A673 (cell line): ENCODE results near the gene FIBCD1. TPM values are rescaled to one million over a fixed set of nuclear protein-coding genes. Genes with fewer than 3 reads are reported as not detected.

Experiments
- BruUV-seq: library from RNA; stranded (reverse); fragments of 400-500 nt; replicated peaks from 2 replicates; lab custom pipeline; 2021; lab: Mats Ljungman, UMichigan
- CTCF ChIA-PET: fragments of 300-600 bp; sonication (Branson Sonifier 250); formaldehyde crosslinking; loops from one replicate; lab custom pipeline; 2022; ENCODE audit warnings: antibody characterized with exemption; lab: Charles Lee
- POLR2A ChIA-PET: fragments of 300-600 bp; sonication (Branson Sonifier 250); formaldehyde crosslinking; loops from one replicate; lab custom pipeline; 2022; ENCODE audit warnings: antibody characterized with exemption; ENCODE audit not compliant: low non-redundant PET; lab: Charles Lee
- DNase-seq: peaks from one replicate; pipeline ENCODE4 v3.0.0-alpha.2; 2015; ENCODE audit warnings: low spot score
- H3K27ac ChIP-seq: fragments of 200-600 bp; sonication (generic); 2 replicates; pipeline ENCODE4 v1.5.1; 2016; ENCODE audit warnings: mixed run types, low read depth, mild to moderate bottlenecking, mixed read lengths, antibody characterized with exemption, low read length; ENCODE audit not compliant: poor library complexity, severe bottlenecking
- H3K27me3 ChIP-seq: fragments of 200-600 bp; sonication (generic); replicated peaks from 2 replicates; pipeline ENCODE4 v1.6.1; 2017; ENCODE audit warnings: mixed run types, low read depth, mild to moderate bottlenecking, mixed read lengths, antibody characterized with exemption, low read length; ENCODE audit not compliant: insufficient read depth, poor library complexity
- H3K36me3 ChIP-seq: fragments of 200-600 bp; sonication (generic); 2 replicates; pipeline ENCODE4 v1.6.1; 2016; ENCODE audit warnings: mixed run types, mild to moderate bottlenecking, mixed read lengths, antibody characterized with exemption, low read length; ENCODE audit not compliant: insufficient read depth, poor library complexity, severe bottlenecking
- H3K4me1 ChIP-seq: fragments of 200-600 bp; sonication (generic); 2 replicates; pipeline ENCODE4 v1.6.1; 2017; ENCODE audit warnings: mixed run types, mild to moderate bottlenecking, mixed read lengths, antibody characterized with exemption, low read length; ENCODE audit not compliant: insufficient read depth, poor library complexity, severe bottlenecking
- H3K4me3 ChIP-seq: fragments of 200-600 bp; sonication (generic); 2 replicates; pipeline ENCODE4 v1.5.1; 2016; ENCODE audit warnings: low read depth, mixed run types, mild to moderate bottlenecking, mixed read lengths, low read length; ENCODE audit not compliant: poor library complexity, severe bottlenecking
- H3K9me3 ChIP-seq: fragments of 200-600 bp; sonication (generic); 2 replicates; pipeline ENCODE4 v1.6.1; 2016; ENCODE audit warnings: mixed run types, low read depth, mild to moderate bottlenecking, mixed read lengths, antibody characterized with exemption, low read length; ENCODE audit not compliant: poor library complexity, severe bottlenecking
- EZH2 ChIP-seq: fragments of 200-600 bp; sonication (generic); IDR thresholded peaks from 2 replicates; pipeline ENCODE4 v1.6.1; 2017; ENCODE audit warnings: borderline replicate concordance, low read depth, mild to moderate bottlenecking, mixed read lengths, antibody characterized with exemption, low read length; ENCODE audit not compliant: poor library complexity, severe bottlenecking
- intact Hi-C: fragments of 100-400 bp; cut with micrococcal nuclease; formaldehyde crosslinking; loops from one replicate; pipeline ENCODE4 v1.10.0; 2022; ENCODE audit not compliant: unreplicated experiment
- total RNA-seq: library from RNA; stranded (reverse); gene quantifications from 2 replicates; pipeline ENCODE4 v1.2.3, GENCODE V29; 2021
- TF ChIP-seq, protein P1 (sequence below): fragments of 300-800, 200-600 bp; sonication (generic); conservative IDR thresholded peaks from 2 replicates; pipeline ENCODE4 v1.5.1; 2017; ENCODE audit warnings: low read depth, mild to moderate bottlenecking, antibody characterized with exemption, low read length, moderate library complexity, mixed read lengths

FIBCD1 gene
- total RNA-seq, 1 experiment from 2014 or later = 0.19 TPM

DNA sequence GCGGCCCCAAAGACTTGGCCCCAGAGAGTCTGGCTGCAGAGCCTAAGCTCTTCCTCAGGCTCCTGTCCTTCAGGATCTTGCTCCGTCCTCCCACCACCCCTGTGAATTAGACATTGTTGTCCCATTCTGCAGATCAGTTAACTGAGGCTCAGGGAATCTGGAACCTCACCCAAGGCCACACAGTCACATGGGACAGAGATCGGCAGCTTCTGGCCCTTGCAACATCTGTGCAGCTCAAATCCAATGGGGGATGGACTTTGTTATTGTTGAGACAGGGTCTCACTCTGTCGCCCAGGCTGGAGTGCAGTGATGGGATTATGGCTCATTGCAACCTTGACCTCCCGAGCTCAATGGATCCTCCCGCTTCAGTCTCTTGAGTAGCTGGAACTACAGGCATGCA is 46.0 kb upstream of the FIBCD1 start:
- intact Hi-C loops = no loop called here
- CTCF ChIA-PET = interaction anchor here (1.5 kb wide), 1 partner anchor 13 kb away, joined by 4 read pairs; no protein-coding TSS in a partner anchor
- H3K27ac ChIP-seq = no peak overlapping the region
- no peaks in the 10 kb centered on the region for H3K4me1 ChIP-seq
- BruUV-seq = no TSS peak
- H3K36me3 ChIP-seq = no peaks in the 10 kb centered on the region
- no peaks in the 10 kb centered on the region for H3K9me3 ChIP-seq
- no peak overlapping the region for H3K4me3 ChIP-seq
- DNase-seq = no peak
- H3K27me3 ChIP-seq = no peaks in the 10 kb centered on the region
- TF ChIP-seq EZH2 = no peak
- TF ChIP-seq, protein P1, sequence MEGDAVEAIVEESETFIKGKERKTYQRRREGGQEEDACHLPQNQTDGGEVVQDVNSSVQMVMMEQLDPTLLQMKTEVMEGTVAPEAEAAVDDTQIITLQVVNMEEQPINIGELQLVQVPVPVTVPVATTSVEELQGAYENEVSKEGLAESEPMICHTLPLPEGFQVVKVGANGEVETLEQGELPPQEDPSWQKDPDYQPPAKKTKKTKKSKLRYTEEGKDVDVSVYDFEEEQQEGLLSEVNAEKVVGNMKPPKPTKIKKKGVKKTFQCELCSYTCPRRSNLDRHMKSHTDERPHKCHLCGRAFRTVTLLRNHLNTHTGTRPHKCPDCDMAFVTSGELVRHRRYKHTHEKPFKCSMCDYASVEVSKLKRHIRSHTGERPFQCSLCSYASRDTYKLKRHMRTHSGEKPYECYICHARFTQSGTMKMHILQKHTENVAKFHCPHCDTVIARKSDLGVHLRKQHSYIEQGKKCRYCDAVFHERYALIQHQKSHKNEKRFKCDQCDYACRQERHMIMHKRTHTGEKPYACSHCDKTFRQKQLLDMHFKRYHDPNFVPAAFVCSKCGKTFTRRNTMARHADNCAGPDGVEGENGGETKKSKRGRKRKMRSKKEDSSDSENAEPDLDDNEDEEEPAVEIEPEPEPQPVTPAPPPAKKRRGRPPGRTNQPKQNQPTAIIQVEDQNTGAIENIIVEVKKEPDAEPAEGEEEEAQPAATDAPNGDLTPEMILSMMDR = no peak
- POLR2A ChIA-PET = no interaction called here

DNA sequence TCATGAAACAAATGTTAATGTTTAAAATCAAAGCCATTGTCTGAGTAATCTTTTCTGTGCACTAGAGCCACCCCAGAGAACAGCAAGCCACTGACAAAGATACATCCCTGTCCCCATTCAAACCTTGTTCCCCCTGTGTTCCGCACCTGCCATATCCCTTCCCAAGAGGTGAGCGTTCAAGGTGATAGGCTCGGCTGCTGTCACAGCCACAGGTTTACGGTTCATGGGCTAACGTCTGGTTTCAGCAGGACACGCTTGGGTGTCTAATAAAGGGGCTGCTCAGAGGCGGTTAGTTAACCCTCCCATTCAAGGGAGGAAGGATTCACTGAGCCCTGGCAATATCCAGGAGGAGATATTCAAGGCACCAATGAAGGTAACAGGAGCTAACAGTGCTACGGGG is 45.5 kb upstream of the FIBCD1 start:
- Histone ChIP-seq H3K27me3 (no peaks in the 10 kb centered on the region), H3K9me3 (no peaks in the 10 kb centered on the region), H3K4me3 (no peak overlapping the region), H3K4me1 (no peaks in the 10 kb centered on the region), H3K27ac (no peak overlapping the region), H3K36me3 (no peaks in the 10 kb centered on the region)
- no TSS peak for BruUV-seq
- POLR2A ChIA-PET = no interaction called here
- CTCF ChIA-PET = interaction anchor here (1.5 kb wide), 1 partner anchor 14 kb away, joined by 4 read pairs; no protein-coding TSS in a partner anchor
- TF ChIP-seq, protein P1 = no peak
- TF ChIP-seq EZH2 = no peak
- DNase-seq = no peak
- intact Hi-C loops = no loop called here

DNA sequence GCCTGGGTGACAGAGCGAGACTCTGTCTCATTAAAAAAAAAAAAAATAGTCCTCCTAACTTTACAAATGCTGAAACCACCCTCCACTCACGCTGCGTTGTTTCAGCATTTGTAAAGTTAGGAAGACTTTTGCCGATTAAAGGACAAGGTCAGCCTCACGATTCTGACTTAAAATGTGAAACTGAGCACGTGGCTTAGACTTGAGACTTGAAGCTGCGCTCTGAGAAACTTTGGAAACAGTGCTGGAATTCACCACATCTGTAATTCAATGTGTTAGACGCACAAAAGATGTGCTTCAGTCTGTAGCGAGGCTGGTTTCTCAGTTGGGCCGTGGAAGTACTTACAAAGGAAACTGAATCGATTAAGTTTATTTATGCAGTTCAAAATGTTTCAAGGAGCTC is 44.9 kb upstream of the FIBCD1 start:
- Histone ChIP-seq H3K4me1 (no peaks in the 10 kb centered on the region), H3K9me3 (no peaks in the 10 kb centered on the region), H3K27ac (no peak overlapping the region), H3K27me3 (no peaks in the 10 kb centered on the region), H3K4me3 (no peak overlapping the region), H3K36me3 (no peaks in the 10 kb centered on the region)
- ChIA-PET POLR2A (no interaction called here), CTCF (interaction anchor here (1.5 kb wide), 1 partner anchor 14 kb away, joined by 4 read pairs; no protein-coding TSS in a partner anchor)
- TF ChIP-seq EZH2 = no peak
- TF ChIP-seq, protein P1 = no peak
- no TSS peak for BruUV-seq
- DNase-seq = no peak
- intact Hi-C loops = no loop called here
